ENCODE results near the gene MMP17. TPM values are rescaled to one million over a fixed set of nuclear protein-coding genes. Genes with fewer than 3 reads are reported as not detected.

The MMP17 gene
- total RNA-seq, 1 donor from 2014 or later = 14.1 TPM

GRCh38 chr12:131793243-131794022 is 34.8 kb upstream of the MMP17 start:
- H3K27ac Mint-ChIP-seq = no peak overlapping the region
- no peak for DNase-seq (ENCODE audit: extremely low spot score, unreplicated experiment)
- TF ChIP-seq CTCF (conservative IDR thresholded peaks at IDR 0.05) = no peak
- H3K4me3 Mint-ChIP-seq = no peak overlapping the region
- H3K4me1 Mint-ChIP-seq (ENCODE audit: unreplicated experiment) = peaks cover 5% of the 10 kb centered on the region
- no peaks in the 10 kb centered on the region for H3K9me3 Mint-ChIP-seq
- no peaks in the 10 kb centered on the region for H3K27me3 Mint-ChIP-seq
- H3K36me3 Mint-ChIP-seq = peaks cover 27% of the 10 kb centered on the region

GRCh38 chr12:131794061-131794460 is 34.1 kb upstream of the MMP17 start:
- no peak for DNase-seq (ENCODE audit: extremely low spot score, unreplicated experiment)
- H3K27ac Mint-ChIP-seq = no peak overlapping the region
- H3K27me3 Mint-ChIP-seq = no peaks in the 10 kb centered on the region
- H3K36me3 Mint-ChIP-seq = peaks cover 27% of the 10 kb centered on the region
- no peaks in the 10 kb centered on the region for H3K9me3 Mint-ChIP-seq
- H3K4me3 Mint-ChIP-seq = no peak overlapping the region
- H3K4me1 Mint-ChIP-seq (ENCODE audit: unreplicated experiment) = peaks cover 5% of the 10 kb centered on the region
- no peak for TF ChIP-seq CTCF (conservative IDR thresholded peaks at IDR 0.05)

- no peak for DNase-seq (ENCODE audit: extremely low spot score, unreplicated experiment)
- peaks cover 5% of the 10 kb centered on the region for H3K4me1 Mint-ChIP-seq (ENCODE audit: unreplicated experiment)
- no peak for TF ChIP-seq CTCF (conservative IDR thresholded peaks at IDR 0.05)
- no peaks in the 10 kb centered on the region for H3K27me3 Mint-ChIP-seq
- H3K27ac Mint-ChIP-seq = no peak overlapping the region
- H3K36me3 Mint-ChIP-seq = peaks cover 27% of the 10 kb centered on the region
- H3K9me3 Mint-ChIP-seq = no peaks in the 10 kb centered on the region
- no peak overlapping the region for H3K4me3 Mint-ChIP-seq
These were observed 33.6 kb upstream of the MMP17 start for GRCh38 chr12:131794573-131794972.

- Mint-ChIP-seq H3K4me1 (ENCODE audit: unreplicated experiment) (peaks cover 5% of the 10 kb centered on the region), H3K9me3 (no peaks in the 10 kb centered on the region), H3K27ac (no peak overlapping the region), H3K27me3 (no peaks in the 10 kb centered on the region), H3K36me3 (peaks cover 22% of the 10 kb centered on the region), H3K4me3 (no peak overlapping the region)
- DNase-seq (ENCODE audit: extremely low spot score, unreplicated experiment) = no peak
- TF ChIP-seq CTCF (conservative IDR thresholded peaks at IDR 0.05) = no peak
These were observed 33.1 kb upstream of the MMP17 start for GRCh38 chr12:131795064-131795463.

- Mint-ChIP-seq H3K27me3 (no peaks in the 10 kb centered on the region), H3K36me3 (peaks cover 17% of the 10 kb centered on the region), H3K4me1 (ENCODE audit: unreplicated experiment) (peaks cover 5% of the 10 kb centered on the region), H3K4me3 (peak overlapping the region; percentile 46), H3K27ac (peak overlapping the region; percentile 93), H3K9me3 (no peaks in the 10 kb centered on the region)
- no peak for TF ChIP-seq CTCF (conservative IDR thresholded peaks at IDR 0.05)
- no peak for DNase-seq (ENCODE audit: extremely low spot score, unreplicated experiment)
These were observed 32.3 kb upstream of the MMP17 start for GRCh38 chr12:131795690-131796410.

All from type B pancreatic cell (in vitro differentiated cells).